ENCODE results near the gene OR5AU1.
"Not testable (repeated sequence)": the region's sequence is repeated elsewhere in the genome, so short reads cannot be mapped to it uniquely, and the experiment has no call there.

OR5AU1 gene

DNA sequence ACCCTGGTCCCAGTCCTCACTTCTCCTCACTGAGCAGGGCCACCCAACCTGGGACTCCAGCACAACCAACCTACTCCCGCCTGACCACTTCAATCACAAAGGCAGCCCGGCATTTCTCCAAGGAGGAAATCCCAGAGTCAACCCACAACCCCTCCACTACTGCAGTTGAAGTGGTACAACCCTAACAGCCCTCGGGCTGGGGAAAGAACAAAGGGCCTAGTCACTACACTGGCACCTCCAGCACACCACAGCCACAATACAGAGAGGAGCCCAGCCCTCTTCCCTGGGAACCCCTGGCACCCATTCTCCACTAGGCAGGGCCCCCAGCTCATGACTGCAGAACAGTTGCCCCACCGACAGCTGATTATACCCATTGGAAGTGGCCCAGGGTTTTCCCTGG, 13.7 kb upstream of the OR5AU1 start:
- no peak for DNase-seq

DNA sequence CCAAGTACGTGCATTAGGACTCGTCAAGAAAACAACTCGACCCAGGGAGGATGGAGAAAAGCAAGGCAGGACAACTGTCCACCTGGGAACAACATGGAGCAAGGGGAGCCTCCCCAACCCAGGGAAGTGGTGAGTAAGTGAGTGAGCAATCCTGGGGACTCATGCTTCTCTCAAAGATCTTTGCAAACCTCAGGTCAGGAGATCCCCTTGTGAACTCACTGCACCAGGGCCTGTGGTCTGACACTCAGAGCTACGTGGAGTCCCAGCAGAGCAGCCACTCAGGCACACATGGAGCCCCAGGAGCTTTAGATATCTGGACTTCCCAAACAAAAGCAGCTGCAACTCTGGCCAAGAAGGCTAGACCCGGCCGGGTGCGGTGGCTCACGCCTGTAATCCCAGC, 12.2 kb upstream of the OR5AU1 start:
- no peak for DNase-seq

DNA sequence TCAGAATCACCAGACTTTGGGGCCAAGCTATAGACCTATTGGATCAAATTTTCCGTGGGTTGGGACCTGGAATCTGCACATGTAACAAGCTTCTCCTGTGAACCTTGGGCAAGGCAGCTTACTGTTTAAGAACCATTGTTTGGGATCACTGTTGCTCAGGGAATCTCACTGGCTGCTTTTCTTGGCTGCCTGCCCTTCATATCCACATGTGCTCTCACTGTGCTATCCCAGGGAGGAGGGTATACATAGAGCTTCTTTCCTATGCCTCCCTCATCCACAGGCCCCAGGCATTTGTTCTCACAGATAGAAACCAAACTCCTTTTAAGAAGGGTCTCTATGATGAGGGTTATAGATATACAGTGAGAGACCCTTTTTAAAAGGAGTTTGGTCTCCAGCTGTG, 9.8 kb upstream of the OR5AU1 start:
- not testable (repeated sequence) for DNase-seq

DNA sequence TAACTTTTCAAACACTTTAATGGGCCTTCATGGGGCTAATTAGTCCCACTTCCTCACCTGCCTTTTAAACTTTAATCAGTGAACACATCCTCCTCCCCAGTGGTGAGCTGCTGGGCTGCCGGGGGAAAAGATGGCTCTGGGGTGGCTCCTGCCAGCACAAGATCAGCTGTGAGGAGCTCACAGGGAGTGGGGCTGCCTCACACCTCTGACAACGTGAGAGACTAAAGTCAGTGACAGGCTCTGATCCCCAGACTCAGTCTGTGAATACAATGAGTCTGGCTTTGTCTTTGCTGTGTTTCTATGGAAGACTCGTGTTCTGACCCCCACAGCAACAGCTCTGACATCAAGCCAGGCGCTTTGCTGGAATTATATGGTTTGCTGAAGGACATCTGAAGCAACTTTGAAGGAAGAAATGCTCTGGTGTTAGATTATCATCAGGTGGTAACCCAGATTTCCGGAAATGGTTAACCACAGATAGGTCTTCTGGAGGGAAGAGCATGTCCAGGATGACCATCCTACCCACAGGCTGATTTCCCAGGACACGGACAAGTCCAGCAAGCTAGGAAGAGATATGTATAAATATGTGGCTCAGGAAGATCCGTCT, 9.2 kb upstream of the OR5AU1 start:
- DNase-seq = not testable (repeated sequence)

DNA sequence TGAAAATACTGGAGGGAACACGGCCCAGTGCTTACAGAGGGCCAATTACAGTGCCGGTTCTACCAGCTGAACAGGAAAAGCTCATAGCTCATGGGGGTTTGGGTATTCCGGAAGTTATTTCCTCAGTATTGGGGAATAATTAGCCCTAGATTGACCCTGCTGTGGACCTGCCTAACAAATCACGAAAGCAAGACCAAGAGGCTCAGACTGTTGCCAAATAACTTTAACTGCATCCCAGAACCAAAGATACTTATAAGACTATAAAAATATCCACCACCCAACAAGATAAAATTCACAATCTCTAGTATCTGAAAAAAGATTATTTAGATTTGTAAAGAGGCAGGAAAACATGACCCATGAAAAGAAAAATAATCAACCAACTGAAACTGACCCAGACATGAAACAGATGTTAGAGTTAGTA, 8.0 kb upstream of the OR5AU1 start:
- no peak for DNase-seq

DNA sequence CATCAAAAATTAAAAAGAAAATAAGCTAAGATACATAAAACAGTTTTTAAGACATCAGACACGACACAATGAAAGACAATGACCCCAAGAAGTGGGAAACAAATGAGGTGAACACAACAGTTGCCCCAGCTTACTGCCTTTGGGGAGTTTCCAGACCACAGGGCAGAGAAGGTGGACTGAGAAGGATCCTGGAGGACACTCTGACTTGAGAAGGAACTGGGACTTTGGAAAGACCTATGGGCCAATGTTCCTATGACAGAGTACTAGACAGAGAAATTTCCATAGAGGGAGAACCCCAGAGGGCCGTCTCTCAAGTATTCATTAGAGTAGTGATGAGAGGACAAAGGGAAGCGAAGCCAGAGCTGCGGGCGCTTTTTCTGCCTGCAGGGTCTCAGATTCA, 6.2 kb upstream of the OR5AU1 start:
- DNase-seq = no peak

DNA sequence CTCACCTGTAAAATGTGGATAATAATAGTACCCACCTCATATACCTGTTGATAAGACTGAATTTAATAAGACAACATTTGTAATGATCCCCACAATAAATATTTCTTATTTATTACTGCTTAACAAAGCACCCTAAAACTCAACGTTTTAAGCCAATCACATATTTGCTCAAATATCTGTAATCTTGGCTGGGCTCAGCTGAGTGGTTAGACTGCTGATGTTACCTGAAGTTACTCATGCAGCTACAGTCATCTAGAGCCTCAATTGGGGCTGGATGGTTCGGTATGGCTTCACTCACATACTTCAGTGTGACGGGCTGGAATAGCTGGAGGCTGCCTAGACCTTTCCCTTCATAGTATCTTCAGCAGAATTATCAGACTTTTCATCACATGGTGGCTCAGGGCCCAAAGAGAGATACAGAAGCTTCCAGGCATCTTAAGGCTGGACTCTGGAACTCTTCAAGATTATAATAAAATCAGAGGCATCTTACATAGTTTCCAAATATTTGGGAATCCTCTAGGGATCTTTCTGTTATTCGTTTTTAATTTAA, 4.3 kb upstream of the OR5AU1 start:
- no peak for DNase-seq

DNA sequence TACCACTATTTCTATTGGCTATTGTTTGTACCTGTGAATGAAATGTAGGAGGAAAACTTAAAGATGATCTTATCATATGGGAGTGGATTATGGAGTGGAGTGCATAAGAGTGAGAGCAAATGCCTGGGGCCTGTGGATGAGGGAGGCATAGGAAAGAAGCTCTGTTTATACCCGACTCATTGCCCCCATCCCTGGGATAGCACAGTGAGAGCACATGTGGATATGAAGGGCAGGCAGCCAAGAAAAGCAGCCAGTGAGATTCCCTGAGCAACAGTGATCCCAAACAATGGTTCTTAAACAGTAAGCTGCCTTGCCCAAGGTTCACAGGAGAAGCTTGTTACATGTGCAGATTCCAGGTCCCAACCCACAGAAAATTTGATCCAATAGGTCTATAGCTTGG, 2.3 kb upstream of the OR5AU1 start:
- not testable (repeated sequence) for DNase-seq

DNA sequence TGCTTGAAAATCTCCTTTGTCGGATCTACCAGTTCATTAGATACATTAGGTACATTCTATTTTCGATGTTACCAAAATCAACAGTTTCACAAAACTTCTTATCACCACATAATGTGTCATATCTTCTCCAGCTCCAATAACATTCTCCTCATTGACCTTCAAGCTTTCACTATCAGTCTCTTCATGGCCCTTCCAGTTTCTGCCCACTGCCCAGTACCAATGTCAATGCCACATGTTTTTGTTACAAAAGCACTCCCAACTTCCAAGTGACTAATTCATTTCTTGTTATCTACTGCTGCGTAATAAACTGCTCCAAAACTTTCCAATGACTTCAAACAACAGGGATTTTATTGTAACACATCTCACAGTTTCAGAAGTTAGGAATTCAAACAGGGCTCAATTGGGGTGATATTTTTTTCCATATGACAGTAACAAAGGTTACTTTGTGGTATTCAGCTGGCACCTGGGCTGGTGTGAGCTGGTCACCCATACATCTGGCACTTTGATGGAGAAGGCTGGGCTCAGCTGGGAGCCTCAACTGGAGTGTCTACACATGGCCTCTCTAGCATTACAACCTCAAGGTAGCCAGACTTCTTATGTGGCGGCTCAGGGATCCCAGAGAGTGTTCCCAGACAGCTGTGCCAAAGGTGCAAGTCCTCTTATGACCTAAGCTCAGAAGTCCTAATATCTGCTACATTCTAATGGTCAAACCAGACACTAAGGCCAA, 6.1 kb downstream of the OR5AU1 start:
- no peak for DNase-seq

DNA sequence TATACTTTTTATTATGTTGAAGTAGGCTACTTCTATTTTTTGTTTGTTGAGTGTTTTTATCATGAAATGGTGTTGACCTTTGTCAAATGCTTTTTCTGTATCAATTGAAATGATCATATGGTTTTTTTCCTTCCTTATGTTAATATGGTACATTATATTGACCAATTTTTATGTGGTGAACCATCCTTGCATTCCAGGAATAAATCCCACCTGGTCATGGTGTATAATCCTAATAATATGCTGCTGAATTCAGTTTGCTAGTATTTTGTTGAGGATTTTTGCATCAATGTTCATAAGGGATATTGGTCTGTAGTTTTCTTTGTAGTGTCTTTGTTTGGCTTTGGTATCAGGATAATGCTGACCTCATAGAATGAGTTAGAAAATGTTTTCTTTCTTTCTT, 10.4 kb downstream of the OR5AU1 start:
- no peak for DNase-seq

DNA sequence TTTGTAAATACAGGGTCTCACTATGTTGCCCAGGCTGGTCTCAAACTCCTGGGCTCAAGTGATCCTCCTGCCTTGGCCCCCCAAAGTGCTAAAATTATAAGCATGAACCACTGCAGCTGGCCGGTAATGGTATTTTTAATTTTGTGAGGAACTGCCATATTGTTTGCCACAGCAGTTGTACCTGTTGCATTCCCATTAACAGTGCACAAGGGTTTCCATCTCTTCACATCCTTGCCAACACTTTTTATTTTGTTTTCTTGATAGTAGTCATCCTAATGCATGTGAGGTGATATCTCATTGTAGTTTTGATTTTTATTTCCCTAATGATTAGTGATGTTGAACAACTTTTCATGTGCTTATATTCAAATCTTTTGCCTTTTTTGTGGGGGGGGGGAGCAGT, 13.5 kb downstream of the OR5AU1 start:
- DNase-seq = no peak

DNA sequence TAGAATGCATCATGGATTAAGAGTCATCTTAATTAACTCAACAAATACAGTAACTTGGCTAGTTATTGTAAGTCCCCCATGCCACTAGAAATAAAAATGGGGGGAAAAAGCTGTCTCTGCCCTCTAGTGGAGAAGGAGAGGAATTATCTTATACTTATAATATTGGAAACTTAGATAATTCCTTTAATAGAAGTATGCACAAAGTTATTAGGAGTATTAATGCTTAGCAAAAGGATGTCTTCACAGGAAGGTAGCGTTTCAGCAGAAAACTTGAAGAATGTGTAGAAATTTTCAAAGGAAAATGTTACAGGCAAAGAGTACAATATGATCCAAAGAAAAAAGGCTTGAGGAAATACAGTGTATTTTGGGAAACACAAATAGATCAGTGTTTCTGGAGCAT, 19.8 kb downstream of the OR5AU1 start:
- no peak for DNase-seq

DNA sequence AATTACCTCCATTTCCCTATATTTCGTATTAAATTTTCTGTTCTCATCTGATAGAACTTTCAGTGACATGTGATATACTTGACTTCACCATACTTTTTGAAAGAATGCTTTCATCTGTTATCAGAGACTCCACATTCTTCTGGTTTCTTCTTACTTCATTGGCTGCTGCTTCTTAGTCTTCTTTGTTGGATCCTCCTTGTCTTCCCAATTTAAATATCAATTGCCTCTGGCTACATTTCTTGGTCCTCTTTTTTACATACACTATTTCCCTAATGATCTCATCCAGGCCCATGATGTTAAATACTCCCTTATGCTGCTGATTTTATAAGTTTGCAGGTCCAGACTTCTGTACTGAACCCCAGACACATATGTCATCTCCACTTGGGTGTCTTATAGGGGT, 22.0 kb downstream of the OR5AU1 start:
- DNase-seq = no peak

DNA sequence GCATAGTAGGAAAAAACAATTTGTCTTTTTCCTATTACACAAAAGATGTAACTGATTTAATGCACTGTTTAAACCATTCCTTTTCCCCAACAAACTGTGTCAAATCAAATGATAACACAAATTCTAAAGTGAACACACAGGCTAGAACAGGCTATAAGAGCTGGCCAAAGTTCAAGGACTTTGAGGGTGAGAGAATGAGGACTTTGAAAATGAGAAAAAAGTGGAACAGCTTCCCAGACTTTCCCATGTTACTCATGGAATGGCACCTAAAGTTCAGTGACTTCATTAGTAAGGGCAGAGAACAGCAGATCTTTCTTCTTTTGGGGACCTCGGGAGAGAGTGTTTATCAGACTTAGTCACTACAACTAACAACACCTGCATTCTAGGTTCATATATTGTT, 32.4 kb downstream of the OR5AU1 start:
- DNase-seq = no peak

DNA sequence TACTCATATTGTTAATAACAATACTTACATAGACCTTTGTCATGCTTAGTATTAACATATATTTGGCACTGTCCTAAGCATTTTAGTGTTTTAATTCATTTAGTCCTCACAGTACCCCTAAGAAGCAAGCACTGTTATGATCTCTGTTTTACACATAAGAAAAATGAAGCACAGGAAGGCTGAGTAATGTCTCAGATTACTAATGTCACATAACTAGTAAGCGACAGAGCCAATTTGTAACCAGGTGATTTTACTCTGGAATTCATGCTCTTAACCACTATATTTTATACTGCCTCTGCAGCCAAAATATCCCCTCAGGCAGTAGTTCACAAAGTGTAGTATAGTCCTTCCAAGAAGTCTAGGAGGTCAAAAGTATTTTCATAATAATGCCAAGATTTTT, 34.7 kb downstream of the OR5AU1 start:
- DNase-seq = no peak

DNA sequence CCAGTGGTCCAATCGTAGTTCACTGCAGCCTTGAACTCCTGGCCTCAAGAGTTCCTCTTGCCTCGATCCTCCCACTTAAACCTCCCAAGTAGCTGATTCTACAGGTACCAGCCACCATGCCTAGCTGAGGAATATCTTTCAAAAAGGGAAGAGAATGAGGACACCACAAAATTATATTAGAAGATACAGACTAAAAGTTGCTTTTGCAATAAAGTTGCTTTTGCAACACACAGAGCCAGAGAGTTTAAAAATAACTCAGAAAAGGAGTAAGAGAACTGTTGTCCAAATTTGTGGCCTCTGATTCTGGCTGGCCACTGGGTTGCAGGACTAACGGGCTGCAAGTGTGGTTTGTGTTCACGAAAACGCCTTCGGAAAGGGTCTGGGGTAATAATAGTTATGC, 35.2 kb downstream of the OR5AU1 start:
- no peak for DNase-seq

DNA sequence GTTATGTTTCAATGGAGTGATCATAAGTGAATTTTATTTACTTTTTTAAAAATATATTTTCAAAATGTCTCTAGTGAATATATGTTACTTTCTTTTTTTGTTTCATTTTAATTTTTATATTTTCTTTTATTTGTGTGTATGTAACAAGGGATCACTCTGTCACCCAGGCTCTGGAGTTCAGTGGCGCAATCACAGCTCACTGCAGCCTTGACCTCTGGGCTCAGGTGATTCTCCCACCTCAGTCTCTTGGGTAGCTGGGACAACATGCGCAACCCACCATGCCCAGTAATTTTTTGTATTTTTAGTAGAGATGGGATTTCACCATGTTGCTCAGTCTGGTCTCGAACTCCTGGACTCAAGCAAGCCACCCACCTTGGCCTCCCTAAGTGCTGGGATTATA, 36.9 kb downstream of the OR5AU1 start:
- no peak for DNase-seq

DNA sequence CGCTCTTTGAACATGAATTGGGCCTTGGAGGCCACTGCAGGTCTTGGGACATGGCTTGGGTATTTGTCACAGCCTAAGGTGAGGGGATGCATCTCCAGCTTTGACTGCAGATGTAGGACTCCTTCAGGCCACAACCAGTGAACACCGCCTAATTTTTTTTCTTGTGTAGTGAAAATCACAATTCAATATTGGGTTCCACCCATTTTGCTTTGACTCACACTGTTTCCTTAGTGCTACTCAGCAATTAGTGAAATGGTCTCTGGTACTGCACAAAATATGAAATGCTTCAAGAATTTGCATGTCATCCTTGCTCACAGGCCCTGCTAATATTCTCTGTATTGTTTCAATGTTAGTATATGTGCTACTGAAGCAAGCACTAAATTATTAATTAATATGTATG, 42.5 kb downstream of the OR5AU1 start:
- DNase-seq = no peak

DNA sequence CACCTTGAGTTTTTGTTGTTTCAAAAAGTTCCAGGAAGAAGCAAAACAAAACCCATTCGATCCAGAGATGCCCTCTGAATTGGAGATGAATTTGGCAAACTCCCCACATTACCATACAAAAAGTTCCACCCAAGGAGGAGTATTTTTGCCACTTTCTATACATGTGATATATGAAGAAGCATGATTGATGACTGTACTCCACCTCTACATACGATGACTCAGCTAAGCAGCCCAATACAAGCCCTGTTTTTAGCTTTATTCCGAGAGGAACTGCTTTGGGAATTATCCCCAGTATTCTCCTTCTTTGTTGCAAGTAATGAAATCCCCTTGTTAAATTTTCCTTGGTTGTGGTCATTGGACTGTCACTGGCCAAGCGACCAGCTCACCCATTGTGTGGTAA, 43.6 kb downstream of the OR5AU1 start:
- DNase-seq = no peak

DNA sequence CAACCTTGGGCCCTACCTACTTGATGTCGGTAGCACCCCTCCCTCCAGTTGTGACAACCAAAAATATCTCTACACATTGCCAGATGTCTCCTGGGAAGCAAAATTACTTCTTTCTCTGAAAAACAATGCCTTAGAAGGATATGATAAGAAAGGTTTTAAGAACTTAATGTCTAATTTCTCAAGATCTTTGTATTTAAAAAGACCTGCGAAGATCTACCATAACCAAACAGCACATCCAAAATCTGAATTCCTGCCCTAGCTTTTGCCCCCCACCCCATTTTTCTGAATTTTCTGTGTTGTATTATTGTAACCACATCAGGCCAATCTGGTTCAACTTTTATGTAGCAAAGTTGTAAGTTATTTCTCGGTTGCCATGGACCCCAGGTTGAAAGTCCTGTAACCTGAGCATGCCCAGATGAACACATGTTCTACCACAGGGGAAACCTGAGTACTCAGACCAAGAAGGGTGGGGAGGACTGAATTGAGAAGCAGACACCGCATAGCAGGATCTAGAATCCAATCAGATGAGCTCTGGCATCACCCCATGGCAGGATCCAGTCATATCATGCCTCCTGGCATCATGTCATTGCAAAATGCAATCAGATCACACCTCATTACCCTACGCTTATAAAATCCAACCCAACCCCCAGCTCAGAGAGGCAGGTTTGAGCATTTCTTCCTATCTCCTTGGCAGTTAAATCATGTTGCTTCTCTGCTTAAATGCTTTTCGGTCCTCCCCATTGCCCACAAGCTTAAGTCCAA, 46.3 kb downstream of the OR5AU1 start:
- no peak for DNase-seq

DNA sequence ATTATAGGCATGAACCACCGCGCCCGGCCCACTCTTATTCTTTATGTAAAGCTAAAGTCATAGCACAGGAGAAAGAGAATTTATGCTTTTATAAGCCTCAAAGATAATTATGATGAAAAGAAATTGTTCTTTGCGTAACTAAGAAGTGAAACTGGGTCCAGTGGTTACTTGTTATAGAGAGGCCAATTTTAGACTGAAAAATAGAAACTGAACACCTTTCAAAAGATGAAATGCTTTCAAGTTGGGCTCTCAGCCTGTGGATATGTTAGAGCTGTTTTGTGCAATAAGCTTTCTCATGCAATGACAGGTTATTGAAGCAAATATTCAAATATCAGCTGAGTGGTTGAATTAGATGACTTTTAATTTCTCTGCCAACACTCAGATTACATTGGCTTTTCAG, 47.1 kb downstream of the OR5AU1 start:
- no peak for DNase-seq

DNA sequence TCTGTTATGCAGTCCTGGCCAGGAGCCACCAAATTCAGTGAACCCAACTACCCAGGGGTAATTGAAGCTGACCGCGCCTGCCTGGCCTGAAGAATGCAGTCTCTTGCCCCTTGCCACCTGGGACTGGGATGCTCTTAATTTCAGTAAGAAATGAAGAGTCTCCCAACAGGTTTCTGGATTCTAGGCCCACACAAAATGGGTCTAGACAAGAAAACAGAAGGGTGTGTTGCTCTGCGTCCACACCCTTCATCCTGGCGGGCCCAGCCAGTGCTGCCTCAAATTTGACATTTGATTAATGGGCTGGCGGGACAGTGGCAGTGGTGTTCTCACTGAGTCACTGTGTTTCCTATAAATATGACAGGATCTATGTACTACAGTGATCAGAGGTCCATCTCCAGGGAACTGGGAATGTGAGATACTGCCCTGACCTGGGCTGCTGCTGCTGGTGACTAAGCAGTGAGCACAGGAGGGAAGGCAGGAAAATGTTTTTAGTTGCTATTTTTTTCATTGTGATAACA, 48.5 kb downstream of the OR5AU1 start:
- DNase-seq = no peak

DNA sequence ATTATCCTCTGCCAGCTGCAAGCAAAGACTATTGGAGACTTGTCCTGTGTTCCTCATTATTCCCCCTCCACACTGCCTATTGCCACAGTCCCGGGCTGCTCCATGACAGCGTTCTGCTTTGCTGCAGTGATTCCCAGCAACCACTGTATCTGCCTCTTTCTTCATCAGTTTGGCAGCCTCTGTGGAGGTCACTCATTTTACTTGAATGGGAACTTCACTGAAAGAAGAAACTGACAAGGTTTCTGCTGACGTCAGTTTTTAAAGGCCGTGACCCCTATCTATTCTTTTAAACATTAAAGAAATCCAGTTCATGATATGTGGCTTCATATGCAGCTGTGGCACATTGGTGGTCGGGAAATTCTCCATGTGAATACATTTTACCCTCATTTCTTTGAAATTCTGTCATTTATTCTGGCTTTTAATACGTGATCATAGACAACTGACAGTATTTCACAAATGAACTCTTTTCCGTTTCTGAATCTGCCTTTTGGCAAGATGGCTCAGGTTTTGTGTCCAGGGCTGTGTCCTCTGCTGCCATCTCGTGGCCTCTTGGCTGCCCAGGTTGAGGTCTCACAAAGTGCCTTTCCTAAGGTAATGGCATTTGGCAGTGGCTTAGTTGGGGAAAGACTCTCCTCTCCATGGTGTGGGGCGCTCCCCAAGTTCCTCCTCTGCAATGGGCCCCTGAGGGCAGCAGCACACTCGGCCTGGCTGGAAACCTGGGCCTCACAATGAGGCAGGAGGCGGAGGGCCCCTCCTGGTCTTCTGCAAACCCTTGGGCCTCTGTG, 49.2 kb downstream of the OR5AU1 start:
- no peak for DNase-seq

Measured in NCI-H1417 treated with DMSO at 0.1 percent for 48 hours (cell line).